Measurements from ENCODE around the gene WDR37. TPM values are rescaled to one million over a fixed set of nuclear protein-coding genes. Genes with fewer than 3 reads are reported as not detected.

WDR37 gene
- polyA plus RNA-seq, 2 donors = 4.3 to 5.0 TPM

- Histone ChIP-seq H3K36me3 (ENCODE audit: control insufficient read depth in 2 of 2, insufficient read depth in 2 of 2, low read length in 1 of 2) (peaks cover 7 to 19% of the 10 kb centered on the region in 2 donors), H3K27me3 (ENCODE audit: control insufficient read depth in 1 of 2, insufficient read depth in 2 of 2, low read length in 2 of 2) (no peaks in the 10 kb centered on the region), H3K27ac (ENCODE audit: low read depth in 2 of 2, low read length in 1 of 2) (no peak overlapping the region), H3K4me1 (ENCODE audit: control insufficient read depth in 2 of 2, insufficient read depth in 2 of 2, low read length in 1 of 2) (no peaks in the 10 kb centered on the region), H3K9me3 (ENCODE audit: control insufficient read depth in 2 of 2, insufficient read depth in 1 of 2, low read depth in 1 of 2, low read length in 1 of 2) (no peaks in the 10 kb centered on the region), H3K4me3 (ENCODE audit: low read depth in 1 of 2, low read length in 2 of 2) (no peak overlapping the region)
- 92 to 93% methylated on average over 10 of the region's 10 CpGs for WGBS, 2 donors
Measured at GRCh38 chr10:1020460-1020859, 35.7 kb upstream of the WDR37 start.

- Histone ChIP-seq H3K36me3 (ENCODE audit: control insufficient read depth in 2 of 2, insufficient read depth in 2 of 2, low read length in 1 of 2) (peaks cover 4 to 14% of the 10 kb centered on the region in 2 donors), H3K4me3 (ENCODE audit: low read depth in 1 of 2, low read length in 2 of 2) (no peak overlapping the region), H3K4me1 (ENCODE audit: control insufficient read depth in 2 of 2, insufficient read depth in 2 of 2, low read length in 1 of 2) (no peaks in the 10 kb centered on the region), H3K27me3 (ENCODE audit: control insufficient read depth in 1 of 2, insufficient read depth in 2 of 2, low read length in 2 of 2) (no peaks in the 10 kb centered on the region), H3K9me3 (ENCODE audit: control insufficient read depth in 2 of 2, insufficient read depth in 1 of 2, low read depth in 1 of 2, low read length in 1 of 2) (no peaks in the 10 kb centered on the region), H3K27ac (ENCODE audit: low read depth in 2 of 2, low read length in 1 of 2) (no peak overlapping the region)
- 90 to 95% methylated on average over 9 of the region's 9 CpGs for WGBS, 2 donors
Measured at GRCh38 chr10:1020958-1021357, 35.2 kb upstream of the WDR37 start.

- Histone ChIP-seq H3K4me1 (ENCODE audit: control insufficient read depth in 2 of 2, insufficient read depth in 2 of 2, low read length in 1 of 2) (no peaks in the 10 kb centered on the region), H3K4me3 (ENCODE audit: low read depth in 1 of 2, low read length in 2 of 2) (no peak overlapping the region), H3K27me3 (ENCODE audit: control insufficient read depth in 1 of 2, insufficient read depth in 2 of 2, low read length in 2 of 2) (no peaks in the 10 kb centered on the region), H3K9me3 (ENCODE audit: control insufficient read depth in 2 of 2, insufficient read depth in 1 of 2, low read depth in 1 of 2, low read length in 1 of 2) (no peaks in the 10 kb centered on the region), H3K27ac (ENCODE audit: low read depth in 2 of 2, low read length in 1 of 2) (no peak overlapping the region), H3K36me3 (ENCODE audit: control insufficient read depth in 2 of 2, insufficient read depth in 2 of 2, low read length in 1 of 2) (peaks cover 2 to 9% of the 10 kb centered on the region in 2 donors)
- 80 to 87% methylated on average over 12 of the region's 12 CpGs for WGBS, 2 donors
Measured at GRCh38 chr10:1022413-1022812, 33.8 kb upstream of the WDR37 start.

GRCh38 chr10:1024103-1024502, 32.1 kb upstream of the WDR37 start:
- 91 to 92% methylated on average over 12 of the region's 12 CpGs for WGBS, 2 donors
- no peaks in the 10 kb centered on the region for H3K4me1 ChIP-seq (ENCODE audit: control insufficient read depth in 2 of 2, insufficient read depth in 2 of 2, low read length in 1 of 2)

GRCh38 chr10:1025683-1026082, 30.5 kb upstream of the WDR37 start, which contains the start of gene IDI2:
Gene IDI2 (minus strand): TSS chr10:1025859. CDS start chr10:1024723, 1,136 bp downstream.
- Histone ChIP-seq H3K9me3 (ENCODE audit: control insufficient read depth in 2 of 2, insufficient read depth in 1 of 2, low read depth in 1 of 2, low read length in 1 of 2) (no peaks in the 10 kb centered on the region), H3K4me3 (ENCODE audit: low read depth in 1 of 2, low read length in 2 of 2) (no peak within 1 kb of the TSS), H3K27me3 (ENCODE audit: control insufficient read depth in 1 of 2, insufficient read depth in 2 of 2, low read length in 2 of 2) (no peaks in the 10 kb centered on the region), H3K4me1 (ENCODE audit: control insufficient read depth in 2 of 2, insufficient read depth in 2 of 2, low read length in 1 of 2) (no peaks in the 10 kb centered on the region), H3K27ac (ENCODE audit: low read depth in 2 of 2, low read length in 1 of 2) (no peak within 1 kb of the TSS), H3K36me3 (ENCODE audit: control insufficient read depth in 2 of 2, insufficient read depth in 2 of 2, low read length in 1 of 2) (no peaks in the 10 kb centered on the region)
- 91 to 94% methylated on average over 1 of the region's 1 CpG for WGBS, 2 donors

More at GRCh38 chr10:1024103-1024502, 32.1 kb upstream of the WDR37 start:
- Histone ChIP-seq H3K27ac (ENCODE audit: low read depth in 2 of 2, low read length in 1 of 2) (no peak overlapping the region), H3K27me3 (ENCODE audit: control insufficient read depth in 1 of 2, insufficient read depth in 2 of 2, low read length in 2 of 2) (no peaks in the 10 kb centered on the region), H3K36me3 (ENCODE audit: control insufficient read depth in 2 of 2, insufficient read depth in 2 of 2, low read length in 1 of 2) (peaks cover 2 to 4% of the 10 kb centered on the region in 2 donors), H3K9me3 (ENCODE audit: control insufficient read depth in 2 of 2, insufficient read depth in 1 of 2, low read depth in 1 of 2, low read length in 1 of 2) (no peaks in the 10 kb centered on the region), H3K4me3 (ENCODE audit: low read depth in 1 of 2, low read length in 2 of 2) (no peak overlapping the region)

- WGBS, 2 donors = 94 to 95% methylated on average over 6 of the region's 6 CpGs
- Histone ChIP-seq H3K36me3 (ENCODE audit: control insufficient read depth in 2 of 2, insufficient read depth in 2 of 2, low read length in 1 of 2) (no peaks in the 10 kb centered on the region), H3K4me3 (ENCODE audit: low read depth in 1 of 2, low read length in 2 of 2) (no peak overlapping the region), H3K27me3 (ENCODE audit: control insufficient read depth in 1 of 2, insufficient read depth in 2 of 2, low read length in 2 of 2) (no peaks in the 10 kb centered on the region), H3K4me1 (ENCODE audit: control insufficient read depth in 2 of 2, insufficient read depth in 2 of 2, low read length in 1 of 2) (no peaks in the 10 kb centered on the region), H3K9me3 (ENCODE audit: control insufficient read depth in 2 of 2, insufficient read depth in 1 of 2, low read depth in 1 of 2, low read length in 1 of 2) (no peaks in the 10 kb centered on the region), H3K27ac (ENCODE audit: low read depth in 2 of 2, low read length in 1 of 2) (no peak overlapping the region)
Measured at GRCh38 chr10:1026578-1026977, 29.6 kb upstream of the WDR37 start.

- Histone ChIP-seq H3K36me3 (ENCODE audit: control insufficient read depth in 2 of 2, insufficient read depth in 2 of 2, low read length in 1 of 2) (no peaks in the 10 kb centered on the region), H3K4me1 (ENCODE audit: control insufficient read depth in 2 of 2, insufficient read depth in 2 of 2, low read length in 1 of 2) (no peaks in the 10 kb centered on the region), H3K27ac (ENCODE audit: low read depth in 2 of 2, low read length in 1 of 2) (no peak overlapping the region), H3K4me3 (ENCODE audit: low read depth in 1 of 2, low read length in 2 of 2) (no peak overlapping the region), H3K9me3 (ENCODE audit: control insufficient read depth in 2 of 2, insufficient read depth in 1 of 2, low read depth in 1 of 2, low read length in 1 of 2) (no peaks in the 10 kb centered on the region), H3K27me3 (ENCODE audit: control insufficient read depth in 1 of 2, insufficient read depth in 2 of 2, low read length in 2 of 2) (no peaks in the 10 kb centered on the region)
- 97% methylated on average over 7 of the region's 7 CpGs for WGBS, 2 donors
Measured at GRCh38 chr10:1029838-1030237, 26.3 kb upstream of the WDR37 start.

GRCh38 chr10:1033601-1034000, 22.6 kb upstream of the WDR37 start:
- Histone ChIP-seq H3K4me3 (ENCODE audit: low read depth in 1 of 2, low read length in 2 of 2) (no peak overlapping the region), H3K27ac (ENCODE audit: low read depth in 2 of 2, low read length in 1 of 2) (no peak overlapping the region), H3K36me3 (ENCODE audit: control insufficient read depth in 2 of 2, insufficient read depth in 2 of 2, low read length in 1 of 2) (no peaks in the 10 kb centered on the region), H3K9me3 (ENCODE audit: control insufficient read depth in 2 of 2, insufficient read depth in 1 of 2, low read depth in 1 of 2, low read length in 1 of 2) (no peaks in the 10 kb centered on the region), H3K4me1 (ENCODE audit: control insufficient read depth in 2 of 2, insufficient read depth in 2 of 2, low read length in 1 of 2) (peaks cover 0 to 4% of the 10 kb centered on the region in 2 donors), H3K27me3 (ENCODE audit: control insufficient read depth in 1 of 2, insufficient read depth in 2 of 2, low read length in 2 of 2) (no peaks in the 10 kb centered on the region)
- WGBS, 2 donors = 61 to 69% methylated on average over 1 of the region's 1 CpG

GRCh38 chr10:1034758-1035157, 21.4 kb upstream of the WDR37 start:
- no peak overlapping the region for H3K27ac ChIP-seq (ENCODE audit: low read depth in 2 of 2, low read length in 1 of 2)
- WGBS, 2 donors = 87 to 92% methylated on average over 3 of the region's 3 CpGs
- no peaks in the 10 kb centered on the region for H3K27me3 ChIP-seq (ENCODE audit: control insufficient read depth in 1 of 2, insufficient read depth in 2 of 2, low read length in 2 of 2)
- H3K9me3 ChIP-seq (ENCODE audit: control insufficient read depth in 2 of 2, insufficient read depth in 1 of 2, low read depth in 1 of 2, low read length in 1 of 2) = no peaks in the 10 kb centered on the region
- peaks cover 0 to 4% of the 10 kb centered on the region in 2 donors for H3K4me1 ChIP-seq (ENCODE audit: control insufficient read depth in 2 of 2, insufficient read depth in 2 of 2, low read length in 1 of 2)
- H3K36me3 ChIP-seq (ENCODE audit: control insufficient read depth in 2 of 2, insufficient read depth in 2 of 2, low read length in 1 of 2) = no peaks in the 10 kb centered on the region
- no peak overlapping the region for H3K4me3 ChIP-seq (ENCODE audit: low read depth in 1 of 2, low read length in 2 of 2)

GRCh38 chr10:1035201-1035600, 21.0 kb upstream of the WDR37 start:
- Histone ChIP-seq H3K4me3 (ENCODE audit: low read depth in 1 of 2, low read length in 2 of 2) (no peak overlapping the region), H3K36me3 (ENCODE audit: control insufficient read depth in 2 of 2, insufficient read depth in 2 of 2, low read length in 1 of 2) (peaks cover 0 to 2% of the 10 kb centered on the region in 2 donors), H3K4me1 (ENCODE audit: control insufficient read depth in 2 of 2, insufficient read depth in 2 of 2, low read length in 1 of 2) (peaks cover 0 to 4% of the 10 kb centered on the region in 2 donors), H3K27ac (ENCODE audit: low read depth in 2 of 2, low read length in 1 of 2) (no peak overlapping the region), H3K27me3 (ENCODE audit: control insufficient read depth in 1 of 2, insufficient read depth in 2 of 2, low read length in 2 of 2) (no peaks in the 10 kb centered on the region), H3K9me3 (ENCODE audit: control insufficient read depth in 2 of 2, insufficient read depth in 1 of 2, low read depth in 1 of 2, low read length in 1 of 2) (no peaks in the 10 kb centered on the region)
- WGBS, 2 donors = 85 to 90% methylated on average over 6 of the region's 6 CpGs

Data from esophagus (tissue), 2 donors.